ENCODE data around the gene KMT2B. TPM values are rescaled to one million over a fixed set of nuclear protein-coding genes. Genes with fewer than 3 reads are reported as not detected.

The KMT2B gene
- total and polyA plus RNA-seq, 9 of the 15 experiments (the other 6 are each of a cell fraction or from before 2014, with no cell fraction given): 0.63 to 43.9 (median 8.1) TPM

DNA sequence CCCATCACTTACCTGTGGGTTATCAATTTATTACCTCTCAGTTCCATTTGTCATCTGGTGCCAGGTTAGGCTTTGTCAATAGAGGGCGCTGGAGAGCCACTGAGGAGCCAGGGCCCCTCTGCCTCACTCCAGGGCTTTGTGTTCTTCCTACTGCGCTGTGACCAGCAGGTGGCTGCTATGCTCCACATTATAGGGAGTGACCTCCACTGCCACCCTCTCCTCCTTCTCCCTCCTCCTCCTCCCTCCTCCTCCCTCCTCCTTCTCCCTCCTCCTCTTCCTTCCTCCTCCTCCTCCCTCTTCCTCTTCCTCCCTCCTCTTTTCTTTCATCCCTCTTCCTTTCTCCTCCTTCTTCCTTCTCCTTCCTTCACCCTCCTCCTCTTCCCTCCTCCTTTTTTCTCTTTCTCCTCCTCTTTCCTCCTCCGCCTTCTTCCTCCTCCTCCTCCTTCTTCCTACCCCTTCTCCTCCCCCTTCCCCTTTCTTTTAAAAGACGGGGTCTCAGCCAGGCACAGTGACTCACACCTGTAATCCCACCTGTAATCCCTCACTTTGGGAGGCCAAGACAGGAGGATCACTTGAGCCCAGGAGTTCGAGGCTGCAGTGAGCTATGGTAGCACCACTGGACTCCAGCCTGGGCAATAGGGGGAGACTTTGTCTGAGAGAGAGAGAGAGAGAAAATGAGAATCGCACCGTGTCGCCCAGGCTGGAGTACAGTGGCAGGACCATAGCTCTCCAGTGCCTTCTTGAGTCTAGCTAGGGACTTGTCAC is 23.8 kb upstream of the KMT2B start (continued):
- TF ChIP-seq, protein P1, sequence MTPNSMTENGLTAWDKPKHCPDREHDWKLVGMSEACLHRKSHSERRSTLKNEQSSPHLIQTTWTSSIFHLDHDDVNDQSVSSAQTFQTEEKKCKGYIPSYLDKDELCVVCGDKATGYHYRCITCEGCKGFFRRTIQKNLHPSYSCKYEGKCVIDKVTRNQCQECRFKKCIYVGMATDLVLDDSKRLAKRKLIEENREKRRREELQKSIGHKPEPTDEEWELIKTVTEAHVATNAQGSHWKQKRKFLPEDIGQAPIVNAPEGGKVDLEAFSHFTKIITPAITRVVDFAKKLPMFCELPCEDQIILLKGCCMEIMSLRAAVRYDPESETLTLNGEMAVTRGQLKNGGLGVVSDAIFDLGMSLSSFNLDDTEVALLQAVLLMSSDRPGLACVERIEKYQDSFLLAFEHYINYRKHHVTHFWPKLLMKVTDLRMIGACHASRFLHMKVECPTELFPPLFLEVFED (CRISPR knock-in tag; conservative IDR thresholded peaks at IDR 0.05): peak; percentile 97
- TF ChIP-seq FOXJ3 (CRISPR knock-in tag; IDR thresholded peaks at IDR 0.05): no peak
- peak; percentile 49; the same call in 1 of the 2 replicates for TF ChIP-seq NFIC (IDR thresholded peaks at IDR 0.05)
- TF ChIP-seq TCF7 (IDR thresholded peaks at IDR 0.05; ENCODE audit: borderline replicate concordance): 0 out of 2 replicates have a peak, but pooled peaks have one; percentile 43
- 0 out of 2 replicates have a peak, but pooled peaks have one; percentile 20 for TF ChIP-seq ZKSCAN1 (IDR thresholded peaks at IDR 0.05; ENCODE audit: low read depth, low read length)
- TF ChIP-seq, protein P2, sequence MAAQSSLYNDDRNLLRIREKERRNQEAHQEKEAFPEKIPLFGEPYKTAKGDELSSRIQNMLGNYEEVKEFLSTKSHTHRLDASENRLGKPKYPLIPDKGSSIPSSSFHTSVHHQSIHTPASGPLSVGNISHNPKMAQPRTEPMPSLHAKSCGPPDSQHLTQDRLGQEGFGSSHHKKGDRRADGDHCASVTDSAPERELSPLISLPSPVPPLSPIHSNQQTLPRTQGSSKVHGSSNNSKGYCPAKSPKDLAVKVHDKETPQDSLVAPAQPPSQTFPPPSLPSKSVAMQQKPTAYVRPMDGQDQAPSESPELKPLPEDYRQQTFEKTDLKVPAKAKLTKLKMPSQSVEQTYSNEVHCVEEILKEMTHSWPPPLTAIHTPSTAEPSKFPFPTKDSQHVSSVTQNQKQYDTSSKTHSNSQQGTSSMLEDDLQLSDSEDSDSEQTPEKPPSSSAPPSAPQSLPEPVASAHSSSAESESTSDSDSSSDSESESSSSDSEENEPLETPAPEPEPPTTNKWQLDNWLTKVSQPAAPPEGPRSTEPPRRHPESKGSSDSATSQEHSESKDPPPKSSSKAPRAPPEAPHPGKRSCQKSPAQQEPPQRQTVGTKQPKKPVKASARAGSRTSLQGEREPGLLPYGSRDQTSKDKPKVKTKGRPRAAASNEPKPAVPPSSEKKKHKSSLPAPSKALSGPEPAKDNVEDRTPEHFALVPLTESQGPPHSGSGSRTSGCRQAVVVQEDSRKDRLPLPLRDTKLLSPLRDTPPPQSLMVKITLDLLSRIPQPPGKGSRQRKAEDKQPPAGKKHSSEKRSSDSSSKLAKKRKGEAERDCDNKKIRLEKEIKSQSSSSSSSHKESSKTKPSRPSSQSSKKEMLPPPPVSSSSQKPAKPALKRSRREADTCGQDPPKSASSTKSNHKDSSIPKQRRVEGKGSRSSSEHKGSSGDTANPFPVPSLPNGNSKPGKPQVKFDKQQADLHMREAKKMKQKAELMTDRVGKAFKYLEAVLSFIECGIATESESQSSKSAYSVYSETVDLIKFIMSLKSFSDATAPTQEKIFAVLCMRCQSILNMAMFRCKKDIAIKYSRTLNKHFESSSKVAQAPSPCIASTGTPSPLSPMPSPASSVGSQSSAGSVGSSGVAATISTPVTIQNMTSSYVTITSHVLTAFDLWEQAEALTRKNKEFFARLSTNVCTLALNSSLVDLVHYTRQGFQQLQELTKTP (IDR thresholded peaks at IDR 0.05; ENCODE audit: low read depth in 1 of 2, partially characterized antibody in 2 of 2): no peak
- peak; percentile 67 for TF ChIP-seq ARID1B (IDR thresholded peaks at IDR 0.05)
- no peak for TF ChIP-seq CBFA2T3 (IDR thresholded peaks at IDR 0.05)
- TF ChIP-seq TBP (optimal IDR thresholded peaks at IDR 0.05; ENCODE audit: low read depth, low read length): no peak
- no peak for TF ChIP-seq ZBTB49 (CRISPR knock-in tag; IDR thresholded peaks at IDR 0.05; ENCODE audit: borderline replicate concordance)
- TF ChIP-seq DMBX1 (CRISPR knock-in tag; IDR thresholded peaks at IDR 0.05; ENCODE audit: borderline replicate concordance): no peak
- peak; percentile 54; the same call in 1 of the 2 replicates for TF ChIP-seq ZC3H8 (IDR thresholded peaks at IDR 0.05)
- TF ChIP-seq GATAD2A (IDR thresholded peaks at IDR 0.05): 0 out of 2 replicates have a peak, but pooled peaks have one; percentile 67
- no peak for TF ChIP-seq CHD2 (IDR thresholded peaks at IDR 0.05; ENCODE audit: low read depth, low read length)
- TF ChIP-seq ZHX1 (conservative IDR thresholded peaks at IDR 0.05; ENCODE audit: low read length): peak; percentile 50; the same call in 1 of the 2 replicates
- TF ChIP-seq CTBP1 (IDR thresholded peaks at IDR 0.05; ENCODE audit: borderline replicate concordance): peak; percentile 48; the same call in 1 of the 2 replicates
- TF ChIP-seq BCOR (IDR thresholded peaks at IDR 0.05): peak; percentile 38; the same call in 1 of the 2 replicates

Measured in K562 (cell line).